Transverse colon (tissue), 4 donors: ENCODE data around the gene RPL9. TPM values are rescaled to one million over a fixed set of nuclear protein-coding genes. Genes with fewer than 3 reads are reported as not detected.

Source experiments
- DNase-seq: peaks from one replicate; pipeline ENCODE4 v3.0.0-alpha.2; 2019
- H3K27ac ChIP-seq, 4 donors: fragments of 200-600 bp; sonication (generic); 2 replicates each; pipeline ENCODE4 v1.5.1; 2016 to 2018; ENCODE audit warnings: inconsistent platforms in 4 of 4
- H3K27me3 ChIP-seq: fragments of 200-600 bp; sonication (generic); 2 replicates; pipeline ENCODE4 v1.5.1; 2017; ENCODE audit warnings: inconsistent platforms
- H3K36me3 ChIP-seq, 4 donors: fragments of 200-600 bp; sonication (generic); 2 replicates each; pipeline ENCODE4 v1.5.1; 2017 to 2019; ENCODE audit warnings: inconsistent platforms in 4 of 4
- H3K4me1 ChIP-seq, 4 donors: fragments of 200-600 bp; sonication (generic); 2 replicates each; pipeline ENCODE4 v1.5.1; 2017 to 2020; ENCODE audit warnings: inconsistent platforms in 4 of 4
- H3K4me3 ChIP-seq, 4 donors: fragments of 200-600 bp; sonication (generic); 1 replicate in 1 of 4; 2 replicates in 3 of 4; pipeline versions ENCODE4 v1.5.1 to v1.6.1; 2017 to 2019; ENCODE audit warnings: inconsistent platforms in 4 of 4
- H3K9me3 ChIP-seq, 2 donors: fragments of 200-600 bp; sonication (generic); 2 replicates each; pipeline ENCODE4 v1.5.1; 2017 to 2019; ENCODE audit warnings: inconsistent platforms in 2 of 2
- CTCF ChIP-seq, 5 experiments: fragments of 200-600 bp in 3 of 5; fragments of 450-650 bp in 2 of 5; sonication (generic) in 3 of 5; IDR thresholded peaks; 1 replicate in 2 of 5; 2 replicates in 3 of 5; pipeline ENCODE4 v1.5.1; 2016 to 2017; ENCODE audit warnings: antibody characterized with exemption in 5 of 5, inconsistent platforms in 3 of 5, mild to moderate bottlenecking in 2 of 5, moderate library complexity in 1 of 5
- EP300 ChIP-seq: sonication (generic); formaldehyde crosslinking; IDR thresholded peaks from one replicate; pipeline ENCODE4 v1.6.1; 2017; ENCODE audit warnings: antibody characterized with exemption, low read depth
- POLR2A ChIP-seq: fragments of 450-650 bp; IDR thresholded peaks from one replicate; pipeline ENCODE4 v1.6.1; 2016; ENCODE audit warnings: antibody characterized with exemption, mild to moderate bottlenecking, moderate library complexity
- POLR2AphosphoS5 ChIP-seq, 3 donors: sonication (generic); formaldehyde crosslinking; IDR thresholded peaks; one replicate each; pipeline ENCODE4 v1.6.1; 2016; ENCODE audit warnings: antibody characterized with exemption in 3 of 3
- WGBS, 2 donors: methylation state at CpG; one replicate each; pipeline ENCODE4 v1.1.5; 2018; ENCODE audit warnings: low coverage in 1 of 2; 5-methylcytosine and 5-hydroxymethylcytosine counted together
- in situ Hi-C, 4 donors: fragments of 200-750 bp; cut with MboI; loops; one replicate each; pipeline versions ENCODE4 v1.15.0 to v1.15.1; 2017; ENCODE audit warnings: low sequenced_read_pairs in 3 of 4, low pct_ligation_motif_present in 1 of 4, low pct_unique_long_range_greater_than_20kb in 1 of 4
- intact Hi-C: fragments of 100-400 bp; cut with DNase I; formaldehyde crosslinking; loops from one replicate; pipeline ENCODE4 v1.15.1; 2023; ENCODE audit warnings: low total_unique reads
- total RNA-seq, 4 donors: library from RNA; depleted of rRNA; stranded (reverse); fragments of >200 nt; gene quantifications; one replicate each; pipeline ENCODE4 v1.1.0, GENCODE V29; 2016

RPL9 gene
- total RNA-seq, 4 donors from 2014 or later = 408 to 2,811 (median 1,755) TPM

- WGBS, 2 donors = 100% methylated on average over 1 of the region's 1 CpG
- H3K36me3 ChIP-seq = peaks cover 0 to 18% (median 4%) of the 10 kb centered on the region in 4 donors
- H3K9me3 ChIP-seq = no peaks in the 10 kb centered on the region
- no peak for DNase-seq
- no peaks in the 10 kb centered on the region for H3K27me3 ChIP-seq
- intact Hi-C loops (no loop called here), in situ Hi-C loops (loop anchor here in 2 of 4 donors (10.0 kb wide), 2 partner anchors 494 to 504 kb away; partner anchors contain the start of gene PDS5A (in 1 of the 2))
- peaks cover 0 to 22% (median 7%) of the 10 kb centered on the region in 4 donors for H3K4me1 ChIP-seq
- H3K4me3 ChIP-seq = no peak overlapping the region
- H3K27ac ChIP-seq = peak overlapping the region in 1 of 4 donors; percentile 61
- no peak for TF ChIP-seq CTCF (IDR thresholded peaks at IDR 0.05)
- no peak for TF ChIP-seq POLR2A
- TF ChIP-seq EP300 = no peak
- TF ChIP-seq POLR2AphosphoS5 (IDR thresholded peaks at IDR 0.05) = no peak
Measured at GRCh38 chr4:39470402-39470801, 11.7 kb upstream of the RPL9 start.

- intact Hi-C loops (loop anchor here (10.0 kb wide), 1 partner anchor 505 kb away; the partner anchor contains the start of gene PDS5A), in situ Hi-C loops (loop anchor here in 3 of 4 donors (10.0 kb wide), 3 partner anchors 165 to 505 kb away; partner anchors contain the start of genes PDS5A (in 1 of the 3) and SMIM14 (in 1 of the 3))
- Histone ChIP-seq H3K4me3 (no peak overlapping the region), H3K27me3 (no peaks in the 10 kb centered on the region), H3K9me3 (no peaks in the 10 kb centered on the region), H3K27ac (peak overlapping the region; percentile 17 to 61 (median 39)), H3K4me1 (peaks cover 0 to 22% (median 7%) of the 10 kb centered on the region in 4 donors), H3K36me3 (peaks cover 0 to 20% (median 4%) of the 10 kb centered on the region in 4 donors)
- WGBS, 2 donors = 61 to 76% methylated on average over 4 of the region's 4 CpGs
- DNase-seq = no peak
- TF ChIP-seq CTCF (IDR thresholded peaks at IDR 0.05) (peak; percentile 72 to 91 (median 82)), EP300 (no peak)
Measured at GRCh38 chr4:39469429-39470077, 10.8 kb upstream of the RPL9 start.

- H3K27ac ChIP-seq = peak overlapping the region in 3 of 4 donors; percentile 10 to 63 (median 57)
- WGBS, 2 donors = 49 to 69% methylated on average over 4 of the region's 4 CpGs
- H3K4me1 ChIP-seq = peaks cover 0 to 22% (median 7%) of the 10 kb centered on the region in 4 donors
- no peaks in the 10 kb centered on the region for H3K27me3 ChIP-seq
- no peak overlapping the region for H3K4me3 ChIP-seq
- intact Hi-C loops (loop anchor here (10.0 kb wide), 1 partner anchor 507 kb away; the partner anchor contains the start of gene PDS5A), in situ Hi-C loops (loop anchor here in 1 of 4 donors (10.0 kb wide), 1 partner anchor 167 kb away; the partner anchor contains the start of gene SMIM14)
- no peak for TF ChIP-seq POLR2A
- no peak for TF ChIP-seq CTCF (IDR thresholded peaks at IDR 0.05)
- TF ChIP-seq POLR2AphosphoS5 (IDR thresholded peaks at IDR 0.05) = no peak
- H3K36me3 ChIP-seq = peaks cover 0 to 32% (median 7%) of the 10 kb centered on the region in 4 donors
- DNase-seq = no peak
- no peaks in the 10 kb centered on the region for H3K9me3 ChIP-seq
Measured at GRCh38 chr4:39467464-39467863, 8.7 kb upstream of the RPL9 start.

GRCh38 chr4:39466747-39467146 lies 8.0 kb upstream of the RPL9 start:
- no peak for TF ChIP-seq EP300
- intact Hi-C loops = loop anchor here (10.0 kb wide), 1 partner anchor 508 kb away; the partner anchor contains the start of gene PDS5A
- Histone ChIP-seq H3K27me3 (no peaks in the 10 kb centered on the region), H3K9me3 (no peaks in the 10 kb centered on the region), H3K4me3 (no peak overlapping the region), H3K27ac (peak overlapping the region; percentile 38 to 63 (median 50)), H3K4me1 (peaks cover 0 to 22% (median 7%) of the 10 kb centered on the region in 4 donors), H3K36me3 (peaks cover 0 to 26% (median 8%) of the 10 kb centered on the region in 4 donors)
- DNase-seq = no peak
- 49 to 64% methylated on average over 4 of the region's 4 CpGs for WGBS, 2 donors
- in situ Hi-C loops = loop anchor here in 1 of 4 donors (10.0 kb wide), 1 partner anchor 168 kb away; the partner anchor contains the start of gene SMIM14
